HG02798 (cell line): ENCODE results near the gene KCNG2.
"Not testable (repeated sequence)": the region's sequence is repeated elsewhere in the genome, so short reads cannot be mapped to it uniquely, and the experiment has no call there.

Source experiments
- ATAC-seq: cut with Tn5 transposase; IDR thresholded peaks from one replicate; pipeline ENCODE4 v1.9.1; 2021; ENCODE audit warnings: mild to moderate bottlenecking; ENCODE audit not compliant: unreplicated experiment, poor library complexity

The KCNG2 gene

DNA sequence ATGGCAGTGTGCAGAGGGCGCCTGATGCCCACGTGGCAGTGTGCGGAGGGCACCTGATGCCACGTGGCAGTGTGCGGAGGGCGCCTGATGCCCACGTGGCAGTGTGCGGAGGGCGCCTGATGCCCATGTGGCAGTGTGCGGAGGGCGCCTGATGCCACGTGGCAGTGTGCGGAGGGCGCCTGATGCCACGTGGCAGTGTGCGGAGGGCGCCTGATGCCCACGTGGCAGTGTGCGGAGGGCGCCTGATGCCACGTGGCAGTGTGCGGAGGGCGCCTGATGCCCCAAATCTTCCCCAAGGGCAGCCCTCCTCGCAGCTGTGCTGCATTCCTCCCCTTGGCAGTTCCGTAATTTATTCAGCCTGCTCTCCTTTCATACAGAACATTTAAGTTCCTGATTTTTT is 80.5 kb downstream of the KCNG2 start:
- ATAC-seq, result not testable (repeated sequence)

DNA sequence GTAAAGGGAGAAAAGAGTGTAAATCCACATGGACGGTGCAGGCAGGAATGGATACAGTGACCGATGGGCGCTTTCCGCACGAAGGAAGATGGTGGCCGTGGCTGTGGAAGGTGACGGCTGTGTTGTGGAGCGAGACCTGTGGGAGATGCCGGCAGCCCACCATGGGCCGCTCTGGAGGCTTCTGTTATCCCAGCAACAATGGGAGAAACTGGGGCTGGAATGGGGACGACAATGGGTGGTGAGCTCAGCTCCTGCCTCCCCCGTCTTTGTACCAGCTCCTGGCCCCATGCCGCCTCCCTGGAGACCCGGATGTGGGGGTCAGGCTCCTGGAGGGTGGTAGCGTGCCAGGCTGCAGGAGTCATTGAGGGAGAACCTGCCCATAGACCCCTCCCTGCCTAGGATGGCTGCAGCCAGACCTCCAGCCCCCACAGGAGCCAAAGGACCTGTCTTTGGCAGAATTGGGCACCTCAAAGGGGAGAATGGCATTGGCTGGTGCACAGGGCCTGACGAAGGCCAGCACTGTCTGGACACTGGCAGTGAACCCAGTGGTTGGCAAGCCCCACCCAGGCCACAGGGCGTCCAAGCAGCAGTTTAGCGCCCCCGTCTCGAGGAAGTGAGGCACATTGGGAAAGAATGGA is 81.1 kb downstream of the KCNG2 start:
- no peak for ATAC-seq

DNA sequence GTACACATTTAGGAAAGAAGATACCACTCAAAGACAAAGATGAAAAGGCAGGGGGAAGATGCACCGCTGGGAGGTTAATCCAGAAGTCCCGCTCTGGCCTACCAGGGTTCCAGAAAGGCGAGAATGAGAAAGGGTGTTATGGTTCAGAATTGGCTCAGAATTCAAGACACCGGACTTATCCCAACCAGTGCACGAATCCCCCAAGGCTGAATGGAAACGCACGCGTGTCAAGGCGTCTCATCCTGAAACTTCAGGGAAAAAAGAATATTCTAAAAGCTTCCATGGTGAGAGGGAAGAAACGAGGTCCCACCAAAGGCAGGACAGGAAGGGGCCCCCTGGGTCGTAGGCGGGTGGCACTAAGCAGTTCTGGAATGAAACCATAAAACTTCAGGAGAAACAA is 81.8 kb downstream of the KCNG2 start:
- ATAC-seq, result no peak

DNA sequence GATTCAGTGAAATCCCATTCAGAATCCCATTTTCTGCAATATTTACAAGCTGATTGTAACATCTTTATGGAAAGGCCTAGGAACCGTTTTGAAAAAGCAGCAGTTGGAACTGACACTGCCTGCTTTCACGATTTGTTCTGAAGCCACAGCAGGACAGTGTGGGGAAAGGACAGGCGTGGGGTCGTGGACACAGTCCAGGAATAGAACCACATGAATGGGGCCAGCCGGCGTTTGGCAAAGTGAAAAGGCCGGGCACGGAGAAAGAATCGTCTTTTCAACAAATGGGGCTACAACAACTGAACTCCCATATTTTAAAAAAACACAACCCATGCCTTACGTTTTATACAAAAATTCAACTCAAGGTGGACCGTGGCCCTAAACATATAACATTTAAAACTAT is 84.0 kb downstream of the KCNG2 start:
- ATAC-seq, result no peak

DNA sequence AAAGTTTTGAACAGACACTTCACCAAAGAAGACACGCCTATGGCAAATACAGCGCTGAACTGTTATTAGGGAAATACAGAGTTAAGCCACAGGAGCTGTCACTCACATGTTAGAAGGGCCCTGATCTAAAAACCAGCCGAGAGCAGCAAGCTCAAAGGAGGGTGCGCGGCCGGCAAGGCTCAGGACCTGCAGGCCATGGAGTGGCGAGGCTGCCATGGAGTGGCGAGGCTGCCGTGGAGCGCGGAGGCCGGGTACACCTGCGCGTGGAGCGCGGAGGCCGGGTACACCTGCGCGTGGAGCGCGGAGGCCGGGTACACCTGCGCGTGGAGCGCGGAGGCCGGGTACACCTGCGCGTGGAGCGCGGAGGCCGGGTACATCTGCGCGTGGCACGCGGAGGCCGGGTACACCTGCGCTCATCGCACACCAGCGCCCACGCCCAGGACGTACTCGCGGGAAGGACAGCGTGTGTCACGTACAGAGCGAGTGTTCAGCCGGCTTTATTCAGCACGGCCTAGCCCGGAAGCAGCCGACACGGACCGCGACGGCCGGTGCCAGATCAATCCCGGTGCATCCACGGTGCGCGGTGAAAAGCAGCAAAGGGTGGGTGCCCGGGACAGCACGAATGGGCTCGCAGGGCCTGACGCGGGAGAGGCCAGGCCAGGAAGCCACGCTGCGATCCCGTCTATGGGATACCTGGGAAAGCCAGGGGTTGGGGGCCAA is 84.9 kb downstream of the KCNG2 start:
- no peak for ATAC-seq

DNA sequence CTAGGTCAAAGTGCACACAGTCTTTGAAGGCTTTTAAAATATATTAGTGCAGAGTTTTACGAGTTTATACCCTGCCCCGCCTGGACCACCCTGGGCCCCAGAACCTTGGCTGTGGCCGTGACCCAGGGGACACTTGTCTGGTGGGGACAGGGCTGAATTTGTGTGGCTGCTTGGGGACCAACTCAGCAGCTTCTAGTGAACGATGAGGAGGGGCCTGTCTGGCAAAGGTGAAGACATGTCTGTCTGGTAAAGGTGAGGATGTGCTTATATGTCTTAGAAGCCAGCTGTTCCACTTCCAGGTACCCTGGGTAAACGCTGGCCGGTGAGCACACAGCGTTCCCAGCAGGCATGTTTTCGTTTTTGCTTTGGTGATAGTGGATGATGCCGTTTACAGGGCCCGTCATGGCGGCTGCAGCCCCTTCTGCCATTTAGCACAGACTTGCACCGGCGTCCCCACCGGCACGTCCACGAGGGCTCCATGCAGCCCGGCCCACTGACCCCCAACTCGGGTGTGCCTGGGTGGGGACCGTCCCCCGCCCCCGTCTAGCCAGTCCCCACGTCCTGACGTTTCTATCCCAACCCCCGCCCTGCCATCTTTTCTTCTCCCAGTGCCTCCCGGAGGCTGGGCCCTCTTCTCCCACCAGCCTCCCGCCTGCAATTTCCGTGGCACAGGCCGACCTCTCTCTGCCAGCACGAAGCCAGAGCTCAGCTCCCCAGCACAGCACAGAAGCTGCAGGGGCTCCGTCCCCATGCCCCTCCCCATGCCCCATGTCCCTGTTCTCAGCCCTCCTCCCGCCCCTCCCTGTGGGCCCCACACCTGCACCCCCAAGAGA is 85.9 kb downstream of the KCNG2 start:
- no peak for ATAC-seq

DNA sequence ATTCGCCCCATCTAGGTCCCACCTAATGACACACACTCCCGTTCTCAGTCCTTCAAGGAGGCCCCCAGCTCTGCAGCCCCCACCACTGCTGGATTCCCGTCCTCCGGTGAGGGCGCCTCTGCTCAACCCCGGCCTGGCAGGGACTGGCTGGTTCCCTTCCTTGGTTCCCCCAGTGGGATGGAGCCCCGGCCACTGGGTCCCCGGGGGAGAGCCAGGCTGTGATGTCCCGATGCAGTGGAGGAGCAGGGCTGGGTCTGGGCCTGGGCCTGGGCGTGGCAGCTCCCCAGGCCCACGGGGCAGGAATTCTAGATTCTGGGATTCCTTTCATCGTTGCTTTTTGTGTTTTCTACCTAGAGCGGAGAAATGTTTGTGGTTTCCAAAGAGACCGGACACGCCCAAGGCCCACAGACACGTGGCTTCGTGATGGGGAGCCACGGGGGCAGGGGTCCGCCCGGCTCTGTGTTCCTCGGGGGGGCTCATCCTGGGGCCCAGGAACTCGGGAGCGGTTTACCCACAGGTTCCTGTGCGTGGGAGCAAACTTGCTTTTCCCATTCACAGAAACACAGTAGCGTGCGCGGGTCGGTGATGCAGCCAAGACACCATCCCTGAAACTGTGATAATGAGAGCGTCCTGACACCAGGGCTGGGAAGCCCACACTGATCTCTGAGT is 86.7 kb downstream of the KCNG2 start:
- no peak for ATAC-seq

DNA sequence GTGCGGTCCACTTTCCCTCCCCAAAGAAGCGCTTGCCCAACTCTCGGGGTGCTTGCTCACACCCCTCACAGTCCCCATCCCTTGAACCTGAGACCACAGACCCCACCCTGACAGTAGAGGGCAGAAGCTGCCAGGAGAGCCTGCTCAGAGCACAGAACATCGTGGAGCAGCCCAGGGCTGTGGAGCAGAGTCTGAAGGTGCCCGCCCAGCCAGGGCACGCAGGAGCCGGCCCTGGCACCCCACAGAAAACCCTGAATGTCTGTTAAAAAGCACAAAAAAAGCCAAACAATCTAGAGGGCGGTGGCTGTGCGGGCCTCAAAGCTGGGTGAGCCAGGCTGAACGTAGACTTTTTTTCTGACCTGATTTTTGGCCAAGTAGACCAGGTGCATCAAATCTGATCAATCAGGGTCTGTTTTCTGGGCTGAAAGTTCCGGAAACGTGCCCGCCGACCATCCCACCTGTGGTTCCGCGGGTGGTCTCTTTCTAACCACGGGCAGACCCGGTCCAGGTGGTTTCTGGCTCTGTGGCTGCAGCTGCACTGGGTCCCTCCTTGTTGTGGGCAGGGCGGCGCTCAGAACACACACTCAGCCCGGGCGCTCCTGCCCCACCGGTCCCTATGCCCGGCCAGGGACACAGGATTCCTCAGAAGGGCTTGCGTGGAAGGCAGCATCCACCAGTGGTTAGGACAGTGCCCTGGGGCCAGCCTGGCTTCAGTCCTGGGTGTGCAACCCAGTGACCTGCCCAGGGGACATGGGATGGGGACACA is 87.4 kb downstream of the KCNG2 start:
- no peak for ATAC-seq

DNA sequence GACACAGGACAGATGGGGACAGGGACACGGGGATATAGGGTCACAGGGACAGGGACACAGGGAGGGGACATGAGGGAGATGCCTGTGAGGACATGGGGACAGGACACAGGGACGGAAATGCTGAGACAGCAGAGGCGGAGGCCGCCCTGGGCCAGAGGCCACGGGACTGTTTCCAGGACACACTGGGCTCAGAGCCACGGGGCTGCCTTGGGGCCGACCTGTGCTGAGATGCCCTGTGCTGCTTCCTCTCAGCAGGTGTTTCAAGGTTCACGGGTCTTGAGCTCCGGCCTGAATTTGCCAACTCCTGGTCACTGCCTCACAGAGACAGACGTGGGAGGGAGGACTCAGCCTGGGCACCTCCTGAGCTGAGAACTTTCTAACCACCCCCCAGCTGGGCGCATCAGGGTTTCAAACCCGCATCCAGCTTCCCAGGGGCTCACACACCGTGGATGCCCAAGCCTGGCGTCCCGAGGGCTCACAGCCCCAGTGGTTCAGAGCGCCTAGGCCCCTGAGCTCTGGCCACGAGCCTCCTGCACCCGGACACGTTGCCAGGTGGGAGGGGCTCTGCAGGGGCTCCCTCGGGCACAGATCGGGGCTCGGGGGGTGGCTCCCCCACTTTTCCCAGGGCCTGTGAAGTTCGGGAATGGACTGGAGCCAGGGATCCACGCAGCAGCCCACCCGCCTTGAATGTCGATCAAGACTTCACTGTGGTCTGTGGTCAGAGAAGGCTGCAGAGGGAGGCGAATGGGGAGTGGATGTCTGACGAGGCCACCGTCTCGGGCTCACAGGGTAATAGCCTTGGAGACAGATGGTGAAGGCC is 89.7 kb downstream of the KCNG2 start:
- ATAC-seq, result no peak

DNA sequence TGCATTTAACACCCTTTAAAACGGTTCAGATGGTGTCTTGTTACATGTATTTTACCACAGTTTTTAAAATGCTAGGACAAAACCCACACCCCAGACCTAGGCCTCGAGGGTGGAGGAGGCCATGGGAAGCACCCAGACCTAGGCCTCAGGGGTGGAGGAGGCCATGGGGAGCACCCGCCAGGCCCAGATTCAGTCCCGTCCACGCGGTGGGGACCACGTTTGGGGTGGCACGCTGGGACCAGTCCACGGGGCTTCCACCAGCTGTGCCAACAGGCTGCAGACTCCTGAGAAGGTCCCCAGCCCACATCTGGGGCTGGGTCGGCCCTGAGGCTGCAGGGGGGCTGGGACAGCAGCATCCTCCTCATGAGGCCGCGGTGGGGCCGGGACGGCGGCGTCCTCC is 90.3 kb downstream of the KCNG2 start:
- ATAC-seq, result no peak

DNA sequence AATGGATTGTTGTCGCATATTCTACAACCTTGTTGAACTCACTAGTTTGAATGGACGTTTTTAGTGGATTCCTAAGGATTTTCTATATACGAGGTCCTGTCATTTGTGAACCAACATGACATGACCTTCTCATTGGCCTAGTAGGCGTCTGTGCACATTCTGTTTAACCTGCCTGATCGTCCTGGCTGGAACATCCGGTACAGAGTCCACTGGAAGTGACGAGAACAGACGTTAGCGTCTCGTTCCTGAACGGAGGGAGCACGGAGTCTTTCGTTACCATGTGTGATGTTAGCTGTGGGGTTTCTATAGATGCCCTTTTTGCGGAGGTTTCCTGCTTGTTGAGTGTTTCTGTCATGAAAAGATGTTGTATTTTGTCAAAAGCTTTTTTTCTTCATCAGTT is 91.8 kb downstream of the KCNG2 start:
- no peak for ATAC-seq

DNA sequence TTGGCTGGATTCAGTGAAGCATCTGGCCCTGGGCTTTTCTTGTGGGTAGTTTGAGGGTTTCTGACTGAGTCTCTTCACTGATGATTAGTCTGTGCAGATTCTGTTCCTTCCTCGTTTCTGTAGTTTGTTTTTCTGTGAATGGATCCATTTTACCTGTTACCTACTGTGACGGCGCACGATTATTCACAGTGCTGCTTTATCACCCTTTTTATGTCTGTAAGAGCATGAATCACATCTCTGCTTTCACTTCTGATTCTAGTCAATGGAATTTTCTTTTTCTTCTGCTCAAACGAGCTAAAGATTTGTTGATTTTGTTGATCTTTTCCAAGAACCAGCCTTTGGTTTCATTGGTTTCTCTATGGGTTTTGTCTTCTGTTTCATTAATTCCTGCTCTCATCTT is 92.9 kb downstream of the KCNG2 start:
- no peak for ATAC-seq

DNA sequence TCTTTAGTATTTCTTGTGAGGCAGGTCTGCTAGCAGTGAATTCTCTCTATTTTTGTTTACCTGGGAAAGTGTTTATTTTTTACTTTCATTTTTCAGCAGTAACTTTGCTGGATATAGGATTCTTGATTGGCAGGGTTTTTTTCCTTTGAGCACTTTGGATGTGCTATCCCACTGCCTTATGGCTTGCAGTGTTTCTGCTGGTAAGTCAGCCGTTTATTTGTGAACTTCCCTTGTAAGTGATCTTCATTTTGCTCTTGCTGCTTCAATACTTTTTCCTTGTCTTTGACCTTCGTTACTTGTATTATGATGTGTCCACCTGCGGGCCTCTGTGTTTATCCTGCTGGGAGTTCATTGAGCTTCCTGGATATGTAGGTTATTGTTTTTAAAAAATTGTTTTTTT is 99.0 kb downstream of the KCNG2 start:
- no peak for ATAC-seq

DNA sequence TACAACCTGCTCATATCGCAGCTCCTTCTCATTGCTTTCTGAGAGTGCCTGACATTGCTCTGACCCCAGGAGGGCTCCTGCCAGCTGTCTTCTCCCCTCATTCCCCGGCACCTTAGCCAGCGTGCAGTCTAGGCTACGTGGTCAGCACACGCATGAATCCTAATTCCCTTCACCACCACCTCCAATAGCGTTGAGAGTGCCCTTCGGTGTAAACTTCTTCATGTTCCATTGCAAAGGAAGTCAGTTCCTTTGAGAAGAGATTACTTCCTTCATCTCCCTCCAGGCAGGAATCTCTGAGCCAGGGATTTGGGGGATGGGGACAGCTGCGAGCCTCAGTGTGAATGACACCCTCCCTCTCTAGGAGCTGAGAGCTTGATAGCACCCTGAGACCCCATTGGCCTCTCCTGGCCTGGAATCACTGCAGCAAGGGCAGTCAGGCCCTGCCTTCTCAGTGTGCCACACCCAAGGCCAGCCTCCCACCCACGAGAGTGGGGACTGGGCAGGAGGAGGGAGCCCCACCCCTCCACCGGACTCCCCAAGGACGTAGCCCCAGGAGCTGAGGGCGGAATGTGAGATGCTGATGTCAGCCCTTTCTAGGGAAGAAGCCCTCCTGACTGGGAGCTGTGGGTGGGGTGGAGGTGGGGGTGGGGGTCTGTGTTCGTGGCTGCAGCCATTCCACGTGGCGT is 100.3 kb downstream of the KCNG2 start:
- no peak for ATAC-seq

DNA sequence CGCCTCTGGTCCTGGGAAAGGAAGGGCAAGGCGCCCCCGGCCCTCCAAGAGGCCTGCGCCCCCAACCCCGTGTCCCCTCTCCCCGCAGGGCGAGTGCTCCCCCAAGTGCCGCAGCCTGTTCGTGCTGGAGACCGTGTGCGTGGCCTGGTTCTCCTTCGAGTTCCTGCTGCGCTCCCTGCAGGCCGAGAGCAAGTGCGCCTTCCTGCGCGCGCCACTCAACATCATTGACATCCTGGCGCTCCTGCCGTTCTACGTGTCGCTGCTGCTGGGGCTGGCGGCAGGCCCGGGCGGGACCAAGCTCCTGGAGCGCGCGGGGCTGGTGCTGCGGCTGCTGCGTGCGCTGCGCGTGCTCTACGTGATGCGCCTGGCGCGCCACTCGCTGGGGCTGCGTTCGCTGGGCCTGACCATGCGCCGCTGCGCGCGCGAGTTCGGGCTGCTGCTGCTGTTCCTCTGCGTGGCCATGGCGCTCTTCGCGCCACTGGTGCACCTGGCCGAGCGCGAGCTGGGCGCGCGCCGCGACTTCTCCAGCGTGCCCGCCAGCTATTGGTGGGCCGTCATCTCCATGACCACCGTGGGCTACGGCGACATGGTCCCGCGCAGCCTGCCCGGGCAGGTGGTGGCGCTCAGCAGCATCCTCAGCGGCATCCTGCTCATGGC is 101.3 kb downstream of the KCNG2 start:
- no peak for ATAC-seq

DNA sequence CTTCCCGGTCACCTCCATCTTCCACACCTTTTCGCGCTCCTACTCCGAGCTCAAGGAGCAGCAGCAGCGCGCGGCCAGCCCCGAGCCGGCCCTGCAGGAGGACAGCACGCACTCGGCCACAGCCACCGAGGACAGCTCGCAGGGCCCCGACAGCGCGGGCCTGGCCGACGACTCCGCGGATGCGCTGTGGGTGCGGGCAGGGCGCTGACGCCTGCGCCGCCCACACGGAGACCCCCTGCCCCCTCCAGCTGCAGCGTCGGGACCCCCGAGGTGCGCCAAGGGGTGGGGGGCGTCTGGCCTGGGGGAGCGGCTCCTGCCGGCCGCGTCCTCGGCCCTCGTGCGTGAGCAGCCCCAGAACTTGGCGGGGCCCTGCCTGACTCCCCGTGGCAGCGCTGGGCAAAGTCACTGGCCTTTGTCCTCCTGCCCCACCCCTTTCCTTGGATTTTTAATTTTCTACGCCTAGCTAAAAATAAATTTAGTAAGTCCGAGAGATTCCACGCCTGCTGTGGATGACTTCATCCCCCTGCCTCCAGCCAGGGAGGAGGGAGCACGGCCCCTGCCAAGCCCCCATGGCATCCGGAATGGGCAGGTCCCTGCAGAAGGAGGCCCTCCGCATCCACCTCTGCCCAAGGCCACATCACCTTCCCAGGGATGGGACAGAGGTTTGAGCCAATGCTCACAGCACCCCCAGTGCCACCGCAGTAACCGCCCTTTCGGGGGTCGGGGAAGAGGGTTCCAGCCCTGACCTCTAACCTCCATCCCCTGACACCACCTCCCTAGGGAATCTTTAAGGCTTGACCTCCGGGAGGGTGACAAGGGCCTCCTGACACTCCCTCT is 102.1 kb downstream of the KCNG2 start:
- ATAC-seq, result no peak
